Trophoblast cell (in vitro differentiated cells and primary cell): ENCODE data around the gene ARPP21.

Source experiments
- DNase-seq, 2 donors: peaks; one replicate each; pipeline ENCODE4 v3.0.0-alpha.2; 2016
- H2AFZ ChIP-seq: 2 replicates; pipeline ENCODE4 v1.6.1; 2013; ENCODE audit warnings: low read length, moderate library complexity, mild to moderate bottlenecking; ENCODE audit not compliant: insufficient read depth, poor library complexity
- H2AK5ac ChIP-seq: 2 replicates; pipeline ENCODE4 v1.6.1; 2013; ENCODE audit warnings: mild to moderate bottlenecking, low read length
- H2BK120ac ChIP-seq: 2 replicates; pipeline ENCODE4 v1.6.1; 2013; ENCODE audit warnings: low read length, mild to moderate bottlenecking, moderate library complexity; ENCODE audit not compliant: insufficient read depth, poor library complexity
- H2BK12ac ChIP-seq: 2 replicates; pipeline ENCODE4 v1.6.1; 2013; ENCODE audit warnings: mild to moderate bottlenecking, low read length, moderate library complexity
- H2BK5ac ChIP-seq: 2 replicates; pipeline ENCODE4 v1.6.1; 2013; ENCODE audit warnings: low read length, low read depth, moderate library complexity, mild to moderate bottlenecking; ENCODE audit not compliant: poor library complexity
- H3K14ac ChIP-seq: 2 replicates; pipeline ENCODE4 v1.6.1; 2013; ENCODE audit warnings: mild to moderate bottlenecking, low read length
- H3K18ac ChIP-seq: 2 replicates; pipeline ENCODE4 v1.6.1; 2013; ENCODE audit warnings: mild to moderate bottlenecking, low read length
- H3K23ac ChIP-seq: 2 replicates; pipeline ENCODE4 v1.6.1; 2013; ENCODE audit warnings: low read length
- H3K27ac ChIP-seq: 2 replicates; pipeline ENCODE4 v1.5.1; 2013; ENCODE audit warnings: low read depth, mild to moderate bottlenecking, inconsistent platforms, low read length, moderate library complexity
- H3K27me3 ChIP-seq: 2 replicates; pipeline ENCODE4 v1.6.1; 2013; ENCODE audit warnings: inconsistent platforms, mild to moderate bottlenecking, low read length, moderate library complexity; ENCODE audit not compliant: insufficient read depth
- H3K36me3 ChIP-seq, 2 experiments: 1 replicate in 1 of 2; 2 replicates in 1 of 2; pipeline ENCODE4 v1.6.1; 2013; ENCODE audit warnings: low read length in 2 of 2, mild to moderate bottlenecking in 2 of 2, moderate library complexity in 1 of 2; ENCODE audit not compliant: insufficient read depth in 2 of 2, control insufficient read depth in 1 of 2
- H3K4ac ChIP-seq: 2 replicates; pipeline ENCODE4 v1.6.1; 2013; ENCODE audit warnings: low read depth, mild to moderate bottlenecking, low read length, moderate library complexity
- H3K4me1 ChIP-seq, 2 experiments: 1 replicate in 1 of 2; 2 replicates in 1 of 2; pipeline ENCODE4 v1.6.1; 2013; ENCODE audit warnings: low read length in 2 of 2, mild to moderate bottlenecking in 2 of 2, moderate library complexity in 1 of 2; ENCODE audit not compliant: insufficient read depth in 2 of 2, control insufficient read depth in 1 of 2
- H3K4me2 ChIP-seq: 2 replicates; pipeline ENCODE4 v1.6.1; 2013; ENCODE audit warnings: inconsistent platforms, mild to moderate bottlenecking, low read length, moderate library complexity
- H3K4me3 ChIP-seq: 2 replicates; pipeline ENCODE4 v1.5.1; 2013; ENCODE audit warnings: mild to moderate bottlenecking, low read depth, low read length, inconsistent platforms
- H3K79me1 ChIP-seq: one replicate; pipeline ENCODE4 v1.6.1; 2013; ENCODE audit warnings: low read length
- H3K79me2 ChIP-seq: 2 replicates; pipeline ENCODE4 v1.6.1; 2013; ENCODE audit warnings: low read length, mild to moderate bottlenecking; ENCODE audit not compliant: control insufficient read depth, insufficient read depth, poor library complexity
- H3K9ac ChIP-seq: 2 replicates; pipeline ENCODE4 v1.6.1; 2013; ENCODE audit warnings: mild to moderate bottlenecking, low read length
- H3K9me3 ChIP-seq: 2 replicates; pipeline ENCODE4 v1.6.1; 2013; ENCODE audit warnings: low read depth, mild to moderate bottlenecking, control low read depth, inconsistent platforms, low read length; ENCODE audit not compliant: insufficient read depth
- H4K12ac ChIP-seq: 2 replicates; pipeline ENCODE4 v1.6.1; 2013; ENCODE audit warnings: low read depth, mild to moderate bottlenecking, low read length, moderate library complexity
- H4K8ac ChIP-seq: 2 replicates; pipeline ENCODE4 v1.6.1; 2013; ENCODE audit warnings: low read depth, mild to moderate bottlenecking, low read length, moderate library complexity
- H4K91ac ChIP-seq: one replicate; pipeline ENCODE4 v1.6.1; 2013; ENCODE audit warnings: low read depth, mild to moderate bottlenecking, low read length, moderate library complexity
- WGBS: extraction: QIAGEN DNeasy Blood & Tissue Kit; methylation state at CpG from one replicate; pipeline ENCODE4 v1.1.7; 2013; ENCODE audit warnings: missing lambda C conversion rate; ENCODE audit not compliant: insufficient read length, insufficient coverage; ENCODE audit errors: extremely low coverage; 5-methylcytosine and 5-hydroxymethylcytosine counted together

ARPP21 gene

GRCh38 chr3:35746492-35746891 lies 107.2 kb downstream of the ARPP21 start:
- Histone ChIP-seq H3K27me3 (no peaks in the 10 kb centered on the region), H3K4me1 (no peaks in the 10 kb centered on the region), H3K27ac (no peak overlapping the region)

GRCh38 chr3:35748144-35748543 lies 108.8 kb downstream of the ARPP21 start:
- Histone ChIP-seq H3K79me1 (no peaks in the 10 kb centered on the region), H4K91ac (no peak overlapping the region), H2BK12ac (no peak overlapping the region), H3K23ac (no peak overlapping the region), H2BK120ac (no peak overlapping the region), H3K4ac (no peak overlapping the region), H4K12ac (no peak overlapping the region), H3K18ac (no peak overlapping the region), H3K9me3 (no peaks in the 10 kb centered on the region), H3K36me3 (no peaks in the 10 kb centered on the region), H3K4me2 (no peak overlapping the region), H3K4me1 (no peaks in the 10 kb centered on the region), H2BK5ac (no peak overlapping the region), H3K9ac (no peak overlapping the region), H3K27ac (no peak overlapping the region), H3K27me3 (no peaks in the 10 kb centered on the region), H3K14ac (no peak overlapping the region), H2AK5ac (no peak overlapping the region), H4K8ac (no peak overlapping the region), H3K79me2 (no peaks in the 10 kb centered on the region), H2AFZ (no peak overlapping the region), H3K4me3 (no peak overlapping the region)
- no peak for DNase-seq

More at GRCh38 chr3:35746492-35746891, 107.2 kb downstream of the ARPP21 start:
- no peak overlapping the region for H4K8ac ChIP-seq
- H3K4ac ChIP-seq = no peak overlapping the region
- H3K79me1 ChIP-seq = no peaks in the 10 kb centered on the region
- WGBS = no CpG with 5 or more reads among the region's 2 CpGs
- H2BK120ac ChIP-seq = no peak overlapping the region
- no peak overlapping the region for H2BK12ac ChIP-seq
- no peak overlapping the region for H3K4me2 ChIP-seq
- H3K9me3 ChIP-seq = no peaks in the 10 kb centered on the region
- H3K9ac ChIP-seq = no peak overlapping the region
- H2AK5ac ChIP-seq = no peak overlapping the region
- DNase-seq = no peak
- H3K18ac ChIP-seq = no peak overlapping the region
- H2AFZ ChIP-seq = no peak overlapping the region
- H4K91ac ChIP-seq = no peak overlapping the region
- H4K12ac ChIP-seq = no peak overlapping the region
- no peaks in the 10 kb centered on the region for H3K36me3 ChIP-seq
- no peaks in the 10 kb centered on the region for H3K79me2 ChIP-seq
- H3K14ac ChIP-seq = no peak overlapping the region
- no peak overlapping the region for H3K4me3 ChIP-seq
- H3K23ac ChIP-seq = no peak overlapping the region
- H2BK5ac ChIP-seq = no peak overlapping the region

GRCh38 chr3:35751207-35751606 lies 111.9 kb downstream of the ARPP21 start:
- WGBS = no CpG with 5 or more reads among the region's 3 CpGs
- H3K9ac ChIP-seq = no peak overlapping the region

GRCh38 chr3:35757991-35758757 lies 118.8 kb downstream of the ARPP21 start:
- H3K4ac ChIP-seq = no peak overlapping the region
- H3K9me3 ChIP-seq = no peaks in the 10 kb centered on the region
- H2BK120ac ChIP-seq = no peak overlapping the region
- H2AFZ ChIP-seq = no peak overlapping the region
- H3K4me2 ChIP-seq = no peak overlapping the region
- no peak overlapping the region for H4K8ac ChIP-seq
- H3K79me1 ChIP-seq = no peaks in the 10 kb centered on the region
- no peak overlapping the region for H2AK5ac ChIP-seq
- H4K91ac ChIP-seq = no peak overlapping the region
- no peak overlapping the region for H2BK5ac ChIP-seq
- H3K27ac ChIP-seq = no peak overlapping the region
- DNase-seq = no peak
- no peaks in the 10 kb centered on the region for H3K79me2 ChIP-seq
- no peak overlapping the region for H3K18ac ChIP-seq
- no CpG with 5 or more reads among the region's 3 CpGs for WGBS
- no peak overlapping the region for H2BK12ac ChIP-seq
- H3K36me3 ChIP-seq = no peaks in the 10 kb centered on the region
- H4K12ac ChIP-seq = no peak overlapping the region
- no peaks in the 10 kb centered on the region for H3K4me1 ChIP-seq
- no peak overlapping the region for H3K23ac ChIP-seq
- no peak overlapping the region for H3K14ac ChIP-seq
- no peak overlapping the region for H3K4me3 ChIP-seq
- H3K27me3 ChIP-seq = no peaks in the 10 kb centered on the region
- H3K9ac ChIP-seq = no peak overlapping the region

More at GRCh38 chr3:35751207-35751606, 111.9 kb downstream of the ARPP21 start:
- DNase-seq = no peak
- Histone ChIP-seq H2AFZ (no peak overlapping the region), H3K4me2 (no peak overlapping the region), H3K36me3 (no peaks in the 10 kb centered on the region), H3K23ac (no peak overlapping the region), H3K14ac (no peak overlapping the region), H3K79me2 (no peaks in the 10 kb centered on the region), H3K4me1 (no peaks in the 10 kb centered on the region), H2BK12ac (no peak overlapping the region), H4K12ac (no peak overlapping the region), H3K4me3 (no peak overlapping the region), H3K9me3 (no peaks in the 10 kb centered on the region), H3K4ac (no peak overlapping the region), H3K18ac (no peak overlapping the region), H4K91ac (no peak overlapping the region), H2AK5ac (no peak overlapping the region), H2BK5ac (no peak overlapping the region), H3K27ac (no peak overlapping the region), H3K79me1 (no peaks in the 10 kb centered on the region), H3K27me3 (no peaks in the 10 kb centered on the region), H4K8ac (no peak overlapping the region), H2BK120ac (no peak overlapping the region)
